Fibroblast of peridontal ligament (primary cell): ENCODE results near the gene RBM28.

ENCODE experiments used
- DNase-seq: peaks from one replicate; pipeline ENCODE4 v3.0.0-alpha.2; 2010; ENCODE audit errors: extremely low read depth

RBM28 gene

DNA sequence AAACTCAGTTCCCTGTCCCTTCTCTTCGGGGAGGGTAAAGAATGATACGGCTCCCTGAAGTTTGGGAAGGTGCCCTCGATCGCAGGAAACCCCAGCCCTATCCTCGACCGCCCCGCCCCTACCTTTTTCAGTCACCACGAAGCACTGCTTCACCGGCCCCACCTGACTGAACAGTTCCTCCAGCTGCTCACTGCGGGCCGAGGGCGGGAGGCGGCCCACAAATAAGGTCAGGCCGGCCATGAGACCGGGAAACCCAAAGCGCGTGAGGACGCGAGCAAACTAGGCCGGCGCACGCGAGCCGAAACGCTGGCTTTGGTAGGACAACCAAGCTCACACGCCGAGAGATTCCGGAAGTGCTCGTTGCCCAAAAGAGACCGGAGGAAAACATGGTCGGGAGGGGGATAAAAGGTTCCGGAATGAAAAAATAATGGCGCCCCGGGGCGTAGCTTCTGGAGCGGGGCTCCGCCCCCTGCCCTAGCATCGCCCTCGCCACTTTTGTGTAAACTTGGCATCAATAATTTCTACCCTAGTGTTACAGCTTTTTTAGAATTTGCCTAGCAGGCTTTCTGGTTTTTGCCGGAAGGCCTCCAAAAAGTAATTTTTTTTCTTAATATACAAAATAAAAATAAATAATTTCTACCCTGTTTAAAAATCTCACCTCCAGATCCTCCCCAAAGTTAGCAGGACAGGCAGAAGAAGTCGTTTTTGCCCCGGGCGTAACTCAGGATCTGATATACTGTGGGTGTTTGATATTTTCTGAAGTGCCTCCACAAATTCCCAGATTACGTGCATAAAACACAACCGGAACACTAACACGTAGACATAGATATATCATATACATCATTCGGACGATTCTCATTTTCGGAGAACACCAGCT is at the start of gene RBM28:
Gene RBM28 (minus strand): TSS at position 355 of the 877 bp plus-strand sequence. CDS start 115 bp downstream, at position 240.
- DNase-seq = peak; percentile 93

- no peak for DNase-seq
Measured at GRCh38 chr7:128392446-128393327, 49.0 kb upstream of the RBM28 start.

DNA sequence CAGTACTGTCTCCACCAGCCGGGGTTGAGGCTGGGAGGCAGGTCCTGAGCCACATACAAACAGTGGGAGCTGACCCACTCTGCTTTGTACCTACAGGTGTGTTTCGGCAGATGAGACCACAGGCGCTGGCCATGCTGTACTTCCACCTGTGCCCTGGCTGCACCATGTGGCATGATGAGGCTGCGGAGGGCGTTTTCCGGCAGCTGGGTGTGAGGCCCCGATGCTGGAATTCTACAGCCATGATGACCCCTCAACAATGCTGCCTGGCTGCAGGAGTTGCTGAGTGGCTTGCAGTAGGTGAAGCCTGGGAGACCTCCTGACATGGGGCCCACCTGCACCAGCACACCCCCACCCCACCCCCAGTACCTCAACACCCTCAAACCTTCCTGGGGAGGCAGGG is 48.1 kb upstream of the RBM28 start:
- no peak for DNase-seq

- DNase-seq = no peak
Measured at GRCh38 chr7:128390871-128391565, 47.3 kb upstream of the RBM28 start.

DNA sequence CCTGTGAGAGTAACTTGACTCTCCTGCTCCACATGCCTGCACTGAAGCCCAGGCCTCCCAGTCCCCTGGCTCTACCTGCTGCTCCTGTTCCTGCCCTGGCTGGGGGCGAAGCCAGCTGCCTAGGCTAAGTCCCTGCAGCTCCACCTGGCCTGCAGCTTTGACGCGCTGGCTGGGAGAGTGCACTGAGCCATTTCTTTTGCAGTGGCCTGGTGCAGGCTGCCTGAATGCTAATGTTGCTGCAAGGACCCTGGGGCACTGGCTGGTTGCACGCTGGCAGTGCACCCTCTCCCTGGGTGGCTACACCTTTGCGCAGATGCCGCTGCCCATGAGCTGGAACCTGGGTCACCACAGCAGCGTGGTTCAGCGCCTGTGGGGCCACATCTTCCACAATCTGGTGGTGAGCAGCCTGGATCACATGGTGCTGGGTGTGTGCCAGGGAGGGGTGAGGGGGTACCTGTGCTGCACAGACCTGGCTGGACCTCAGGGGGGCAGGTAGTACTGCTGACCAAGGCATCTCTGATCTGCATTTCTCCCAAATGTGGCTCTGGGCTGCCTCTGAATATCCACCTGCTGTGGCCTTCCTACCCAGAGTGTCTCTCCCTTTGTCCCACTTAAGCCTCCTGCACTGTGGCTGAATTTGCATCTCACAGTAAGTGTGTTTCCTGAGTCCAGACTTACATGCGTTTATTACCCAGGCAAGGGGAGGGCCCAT is 46.1 kb upstream of the RBM28 start:
- DNase-seq = no peak

GRCh38 chr7:128389085-128389617 is 45.4 kb upstream of the RBM28 start:
- no peak for DNase-seq

DNA sequence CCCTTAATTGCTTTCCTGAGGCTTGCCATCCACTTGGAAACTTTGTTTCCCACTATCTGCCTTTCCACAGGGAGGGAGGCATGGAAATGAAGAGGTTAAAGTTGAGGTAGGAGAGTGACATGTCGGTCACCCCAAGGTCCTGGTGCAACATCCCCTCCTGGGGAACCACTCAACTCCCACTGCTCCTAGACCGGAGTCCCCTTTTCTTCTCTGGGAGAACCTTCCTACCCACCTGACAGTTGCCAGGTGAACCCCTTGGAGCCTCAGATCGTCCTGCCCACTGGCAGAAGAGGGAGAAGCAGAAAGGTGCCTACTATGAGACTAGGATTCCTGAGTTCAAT is 44.4 kb upstream of the RBM28 start:
- DNase-seq = no peak

DNA sequence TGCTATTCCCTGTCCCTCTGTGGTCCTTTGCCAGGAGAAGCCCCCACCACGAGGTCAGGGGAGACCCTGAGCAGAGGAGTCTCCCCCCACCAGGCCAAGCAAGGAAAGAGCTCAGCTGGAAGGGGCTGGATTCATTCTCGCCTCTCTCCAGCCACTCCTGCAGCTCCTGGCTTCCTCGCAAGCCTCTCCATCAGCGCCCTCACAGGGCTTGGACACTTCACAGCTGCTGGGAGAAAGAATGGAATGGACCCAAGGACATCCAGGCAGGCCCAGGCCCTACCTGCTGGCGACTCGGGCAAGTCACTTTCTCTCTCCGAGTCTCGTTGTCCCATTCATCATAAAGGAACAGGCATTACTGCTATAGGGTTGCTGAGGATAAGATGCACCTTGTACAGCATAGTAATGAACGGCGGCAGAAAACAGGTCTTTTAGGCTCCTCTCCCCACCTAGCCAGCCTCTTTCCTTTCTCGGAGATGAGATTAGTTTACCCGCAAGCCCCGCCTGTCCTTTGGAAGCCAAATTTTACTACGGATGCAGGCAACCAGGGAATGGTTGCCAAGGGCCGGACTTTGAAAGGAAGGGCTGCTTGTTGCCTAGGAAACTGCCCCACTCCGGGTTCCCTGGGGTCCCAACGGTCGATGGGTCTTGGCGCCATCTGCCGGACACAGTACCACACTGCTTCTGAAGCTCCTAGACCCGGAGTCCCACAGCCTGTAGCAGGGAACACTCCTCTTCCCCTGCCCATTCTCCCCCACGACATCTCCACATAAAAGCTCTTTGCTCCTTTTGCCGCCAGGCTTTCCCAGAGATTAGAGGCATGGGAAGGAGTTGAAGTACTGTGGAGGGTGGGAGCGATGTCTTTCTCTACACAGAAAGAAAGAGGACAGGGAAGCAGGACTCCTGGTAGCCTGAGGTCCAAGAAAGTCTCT is 43.8 kb upstream of the RBM28 start:
- peak; percentile 83 for DNase-seq

GRCh38 chr7:128385988-128386925 is 42.5 kb upstream of the RBM28 start:
- no peak for DNase-seq

DNA sequence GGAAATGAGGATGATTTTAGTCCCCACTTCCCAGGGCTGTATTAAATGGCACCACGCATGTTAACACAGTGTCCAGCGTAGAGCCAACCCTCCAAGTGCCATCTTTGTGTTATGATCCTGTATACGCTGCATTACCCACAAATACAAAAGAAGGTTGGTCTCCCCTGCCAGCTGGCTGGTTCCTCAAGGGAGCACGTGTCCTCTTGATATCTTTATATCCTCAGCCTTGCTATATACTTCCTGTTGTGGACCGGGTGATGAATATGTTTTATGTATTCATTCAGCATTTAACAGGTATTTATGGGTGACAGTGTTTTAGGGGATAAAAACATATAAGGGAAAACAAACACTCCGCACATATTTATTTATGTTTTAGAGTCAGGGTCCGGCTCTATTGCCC is 41.0 kb upstream of the RBM28 start:
- no peak for DNase-seq

- no peak for DNase-seq
Measured at GRCh38 chr7:128383776-128384175, 40.1 kb upstream of the RBM28 start.

- DNase-seq = no peak
Measured at GRCh38 chr7:128381161-128381821, 37.6 kb upstream of the RBM28 start.

DNA sequence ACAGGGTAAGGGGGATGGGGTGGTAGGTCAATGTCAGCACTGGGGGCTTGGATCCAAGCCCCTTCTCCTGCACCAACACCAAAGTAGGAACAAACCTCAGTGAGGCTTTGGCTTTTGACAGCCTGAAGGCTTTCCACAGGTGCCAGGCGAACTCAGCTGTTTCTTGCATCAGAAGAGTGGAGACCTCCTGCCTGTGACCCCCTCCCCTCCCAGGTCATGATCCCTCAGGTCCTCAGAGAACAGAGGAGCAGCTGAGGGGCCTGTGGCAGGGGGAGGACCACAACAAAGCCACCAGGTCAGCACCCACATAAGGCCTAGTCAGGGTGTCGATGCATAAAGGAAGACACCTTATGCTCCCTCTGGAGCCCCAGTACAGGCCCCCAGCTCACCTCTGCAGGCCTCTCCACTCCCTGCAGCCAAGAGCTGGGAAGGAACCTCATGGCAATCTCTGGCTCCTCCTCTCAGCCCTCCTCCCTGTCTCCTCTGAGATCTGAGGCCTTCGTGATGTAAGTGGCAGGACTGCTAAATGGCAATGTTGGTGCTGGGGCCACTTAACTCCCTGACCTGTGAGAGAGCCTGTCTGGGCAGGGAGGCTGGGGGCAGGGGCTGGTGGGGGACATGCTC is 36.9 kb upstream of the RBM28 start:
- no peak for DNase-seq

GRCh38 chr7:128379900-128380479 is 36.3 kb upstream of the RBM28 start:
- no peak for DNase-seq

DNA sequence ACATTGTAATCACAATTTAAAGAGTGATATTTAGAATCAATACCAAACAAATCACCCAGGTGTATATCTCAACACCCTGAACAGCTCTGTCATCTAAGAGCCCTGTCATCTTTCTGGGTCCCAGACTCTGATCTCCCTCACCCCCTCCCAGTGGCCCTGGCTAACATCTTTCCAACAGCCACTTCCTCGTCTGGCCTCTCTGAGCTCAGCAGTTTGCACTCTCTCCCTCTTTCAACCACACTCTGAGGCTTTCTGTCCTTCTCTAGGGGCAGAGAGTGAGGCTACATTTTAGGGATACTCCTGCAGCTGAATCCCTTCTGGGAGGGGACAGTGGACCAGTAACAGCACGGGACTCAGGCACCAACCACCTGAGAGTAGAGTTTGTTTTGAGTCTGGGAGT is 34.9 kb upstream of the RBM28 start:
- no peak for DNase-seq

DNA sequence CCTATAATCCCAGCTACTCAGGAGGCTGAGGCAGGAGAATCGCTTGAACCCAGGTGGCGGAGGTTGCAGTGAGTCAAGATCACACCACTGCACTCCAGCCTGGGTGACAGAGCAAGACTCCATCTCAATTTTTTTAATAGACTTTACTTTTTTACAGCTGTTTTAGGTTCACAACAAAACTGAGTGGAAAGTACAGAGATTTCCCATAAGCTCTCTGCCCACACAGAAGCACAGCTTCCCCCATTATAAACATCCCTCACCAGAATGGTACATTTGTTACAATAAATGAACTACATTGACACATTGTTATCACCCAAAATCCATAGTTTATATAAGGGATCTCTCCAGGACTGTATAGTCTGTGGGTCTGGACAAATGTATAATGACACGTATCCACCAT is 32.4 kb upstream of the RBM28 start:
- no peak for DNase-seq

DNA sequence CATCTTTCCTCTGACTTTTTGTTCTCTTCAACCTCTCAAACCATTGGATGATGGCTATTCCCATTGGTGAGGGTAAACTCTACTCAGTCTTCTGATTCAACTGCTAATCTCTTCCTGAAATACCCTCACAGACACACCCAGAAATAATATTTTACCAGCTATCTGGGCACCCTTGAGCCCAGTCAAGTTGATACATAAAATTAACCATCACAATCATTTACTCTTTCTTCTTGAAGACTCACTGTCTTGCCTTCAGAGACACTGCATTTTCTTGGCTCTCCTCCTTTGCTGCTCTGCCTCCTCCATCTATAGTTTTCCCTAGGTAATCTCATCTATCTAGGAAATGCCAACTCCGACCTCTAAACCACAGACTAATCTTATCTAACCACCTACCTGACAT is 30.3 kb upstream of the RBM28 start:
- DNase-seq = no peak

GRCh38 chr7:128373606-128374005 is 29.9 kb upstream of the RBM28 start:
- DNase-seq = no peak
